Activated effector memory CD4-positive, alpha-beta T cell treated with Interleukin-2 at 50 U/mL for 16 hours (primary cell): ENCODE measurements around the gene TPBG.
"Not testable (repeated sequence)": the region's sequence is repeated elsewhere in the genome, so short reads cannot be mapped to it uniquely, and the experiment has no call there.

Experiments
- DNase-seq: peaks from one replicate; pipeline ENCODE4 v3.0.0-alpha.2; 2020

TPBG gene

GRCh38 chr6:82380566-82381185 is 17.1 kb downstream of the TPBG start:
- DNase-seq, result no peak

GRCh38 chr6:82381278-82381677 is 17.7 kb downstream of the TPBG start:
- no peak for DNase-seq

- no peak for DNase-seq
Observed at GRCh38 chr6:82385102-82385501, 21.5 kb downstream of the TPBG start.

- no peak for DNase-seq
Observed at GRCh38 chr6:82385546-82385945, 21.9 kb downstream of the TPBG start.

- DNase-seq, result no peak
Observed at GRCh38 chr6:82385961-82386360, 22.3 kb downstream of the TPBG start.

GRCh38 chr6:82394770-82395169 is 31.2 kb downstream of the TPBG start:
- not testable (repeated sequence) for DNase-seq

GRCh38 chr6:82396964-82397751 is 33.5 kb downstream of the TPBG start:
- DNase-seq, result no peak

- no peak for DNase-seq
Observed at GRCh38 chr6:82397962-82398692, 34.5 kb downstream of the TPBG start.

GRCh38 chr6:82408952-82409431 is 45.4 kb downstream of the TPBG start:
- no peak for DNase-seq

GRCh38 chr6:82410151-82410648 is 46.6 kb downstream of the TPBG start:
- no peak for DNase-seq

GRCh38 chr6:82413868-82414267 is 50.3 kb downstream of the TPBG start:
- no peak for DNase-seq

- no peak for DNase-seq
Observed at GRCh38 chr6:82415820-82416219, 52.2 kb downstream of the TPBG start.

GRCh38 chr6:82416346-82416745 is 52.7 kb downstream of the TPBG start:
- no peak for DNase-seq
